GM19372 (cell line): ENCODE measurements around the gene RNASEH2B.

ENCODE experiments used
- ATAC-seq: cut with Tn5 transposase; IDR thresholded peaks from one replicate; pipeline ENCODE4 v1.9.1; 2021; ENCODE audit warnings: mild to moderate bottlenecking, low read depth, moderate library complexity; ENCODE audit not compliant: unreplicated experiment

RNASEH2B gene

DNA sequence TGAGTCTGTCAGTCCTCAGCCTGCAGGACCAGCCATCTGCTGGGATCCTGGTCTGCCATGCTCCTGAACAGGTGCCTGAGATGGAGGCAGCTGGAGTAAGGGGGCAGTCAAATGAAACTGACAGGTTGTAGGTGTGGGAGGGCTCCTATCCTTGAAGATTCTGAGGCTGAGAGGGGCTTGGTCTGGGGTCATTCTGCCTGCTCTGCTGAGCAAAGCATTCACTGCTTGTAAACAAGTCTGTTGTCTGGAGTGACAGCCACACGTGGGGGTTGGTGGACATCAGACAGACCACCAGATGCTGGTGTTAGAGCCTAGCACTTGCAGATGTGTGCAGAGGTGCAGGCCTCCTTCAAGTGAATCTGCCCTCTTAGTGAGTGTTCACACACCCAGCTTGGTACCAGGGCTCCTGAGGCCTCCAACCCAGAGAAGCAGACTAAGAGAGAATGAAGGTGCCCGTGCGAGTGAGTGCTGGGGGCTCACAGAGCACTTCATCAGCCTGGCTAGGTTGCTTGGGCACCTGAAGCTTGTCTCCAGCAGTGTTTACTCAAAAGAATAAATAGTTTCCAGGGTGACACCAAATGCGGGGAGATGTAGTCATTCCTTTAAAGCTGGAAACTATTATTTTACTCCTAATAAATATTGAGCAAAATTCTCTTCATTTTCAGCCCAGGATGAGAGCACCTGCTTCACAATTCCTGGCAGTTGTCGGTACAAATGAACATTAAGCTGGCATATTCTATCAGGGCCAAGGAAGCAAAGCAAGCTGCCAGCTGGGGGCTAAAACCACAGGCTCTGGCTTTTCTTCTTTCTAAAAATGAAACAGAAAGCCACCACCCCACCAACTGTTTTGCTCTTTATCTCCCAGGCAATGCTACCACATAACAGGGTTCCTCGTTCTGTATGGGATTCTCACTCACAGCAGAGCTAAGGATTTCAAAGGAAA lies 82.3 kb downstream of the RNASEH2B start:
- ATAC-seq: peak; percentile 76

DNA sequence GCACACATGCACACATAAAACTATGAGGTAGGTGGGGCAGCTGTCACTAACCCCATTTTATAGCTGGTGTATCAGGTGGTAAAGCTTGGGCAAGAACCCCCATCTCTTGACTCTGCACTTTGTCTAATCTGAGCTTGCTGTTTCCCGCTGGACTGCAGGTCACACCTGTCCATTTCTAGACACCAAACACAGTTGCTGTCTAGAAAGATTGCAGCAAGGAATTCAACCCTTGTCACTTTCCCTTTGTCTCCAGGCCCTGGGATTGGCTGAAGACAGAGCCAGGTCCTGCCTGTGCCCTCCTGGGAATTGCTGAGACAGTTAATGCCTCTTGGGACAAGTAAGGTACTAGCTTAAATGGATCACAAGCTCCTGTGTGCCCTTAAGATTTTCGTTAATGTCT lies 83.8 kb downstream of the RNASEH2B start:
- ATAC-seq: no peak

DNA sequence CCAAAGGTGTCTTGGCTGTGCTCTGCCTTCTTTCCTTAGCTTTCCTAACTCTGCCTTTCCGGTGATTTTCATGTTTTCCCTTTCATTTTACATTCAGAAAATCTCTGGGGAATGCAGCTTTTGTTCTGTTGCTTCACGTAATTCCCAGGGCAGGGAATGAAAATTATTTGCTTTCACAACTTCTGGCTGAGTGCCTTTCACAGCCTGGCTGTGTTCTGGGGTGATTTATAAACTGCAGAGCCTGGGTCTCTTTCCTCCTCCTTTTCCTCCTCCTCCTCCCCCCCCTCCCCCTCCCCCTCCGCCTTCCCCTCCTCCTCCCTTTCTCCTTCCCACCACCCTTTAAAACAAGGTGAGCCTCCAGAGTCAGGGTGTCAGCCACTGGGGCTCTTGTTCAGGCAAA lies 84.3 kb downstream of the RNASEH2B start:
- ATAC-seq: no peak

DNA sequence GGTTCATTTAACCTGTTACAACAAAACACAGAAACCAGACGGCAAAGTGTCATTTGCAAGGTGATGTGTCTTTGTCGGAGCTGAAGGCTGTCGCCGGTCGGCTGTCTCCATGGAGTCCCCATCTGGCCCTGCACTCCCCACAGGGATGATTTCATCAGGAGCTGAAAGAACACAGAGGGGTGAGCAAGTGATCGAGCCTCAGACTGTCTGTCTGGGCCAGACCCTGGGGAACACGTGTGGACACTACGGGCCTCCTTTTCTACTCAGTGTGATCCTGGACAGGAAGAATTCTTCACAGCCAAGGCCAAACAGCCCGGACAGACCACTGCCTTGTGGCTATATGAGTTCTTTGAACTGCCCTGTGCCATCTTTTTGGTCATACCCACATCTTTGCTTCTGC lies 85.1 kb downstream of the RNASEH2B start:
- no peak for ATAC-seq

DNA sequence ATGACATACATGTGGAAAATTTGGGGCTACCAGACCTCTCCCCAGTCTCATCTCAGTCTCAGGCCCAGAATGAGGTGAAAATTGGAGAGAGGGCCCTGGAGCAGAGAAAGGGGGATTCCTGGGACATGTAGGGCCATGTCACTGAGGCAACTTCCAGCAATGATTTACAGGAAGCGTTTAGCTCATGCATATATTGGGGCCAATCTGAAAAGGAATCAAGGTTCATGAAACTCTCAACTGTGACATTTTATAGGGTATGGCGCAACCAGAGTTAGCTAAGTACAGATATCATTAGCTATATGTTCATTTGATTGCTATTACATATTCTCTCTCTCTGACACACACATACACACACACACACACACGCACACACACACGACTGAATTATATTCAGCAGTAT lies 86.3 kb downstream of the RNASEH2B start:
- no peak for ATAC-seq

DNA sequence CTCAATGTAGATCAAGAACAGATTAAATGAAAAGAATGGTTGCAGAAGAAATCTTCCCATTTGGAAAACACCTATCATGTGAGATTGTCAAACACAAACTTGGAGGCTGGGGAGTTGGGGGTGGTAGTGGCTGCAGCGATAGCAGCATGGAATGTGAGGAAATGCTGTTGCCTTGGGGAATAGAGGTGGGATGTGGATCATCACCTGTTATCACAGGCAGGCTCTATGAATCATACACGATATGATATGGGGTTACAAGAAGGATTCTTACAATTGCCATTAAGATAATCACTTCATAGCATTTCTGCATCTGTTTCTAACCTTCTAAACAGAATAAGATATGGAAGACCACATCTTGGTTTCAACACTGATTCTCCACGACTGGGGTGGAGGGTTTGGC lies 88.7 kb downstream of the RNASEH2B start:
- ATAC-seq: no peak

DNA sequence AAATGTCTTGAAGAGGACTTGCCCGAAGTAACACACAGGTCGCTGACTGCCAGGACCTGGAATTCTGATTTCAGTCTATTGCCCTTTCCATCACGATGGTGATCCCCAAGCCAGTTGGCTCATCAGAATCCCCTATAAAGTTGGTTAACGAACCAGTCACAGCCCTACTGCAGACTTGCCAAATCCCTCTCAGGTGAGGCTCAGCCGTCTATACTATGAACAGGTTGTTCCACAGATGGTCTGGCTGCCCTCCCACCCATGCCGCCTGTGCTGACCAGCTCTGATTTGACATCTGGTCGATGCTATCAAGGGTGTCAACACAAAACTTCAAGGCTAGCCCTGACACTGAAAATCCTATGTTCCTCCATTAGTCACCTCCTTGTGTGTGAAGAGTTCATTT lies 90.0 kb downstream of the RNASEH2B start:
- no peak for ATAC-seq

DNA sequence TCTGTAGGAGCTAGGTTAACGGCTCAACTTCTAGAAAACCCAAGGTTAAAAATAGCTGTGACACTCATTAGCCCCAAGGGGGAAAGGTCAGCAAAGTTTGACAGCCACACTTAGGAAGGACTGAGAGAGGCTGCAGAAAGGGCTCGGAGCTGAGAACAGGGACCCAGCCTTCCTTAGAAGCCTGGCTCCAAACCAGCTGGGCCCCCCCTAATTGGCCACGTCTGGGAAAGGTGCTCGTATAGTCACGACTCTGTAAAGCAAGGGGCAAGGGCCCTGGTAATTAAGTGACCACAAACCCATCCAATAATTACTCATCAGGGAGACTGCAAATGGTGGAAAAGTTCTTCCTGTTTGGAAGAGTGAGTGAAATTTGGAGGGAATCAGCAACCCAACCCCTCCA lies 90.5 kb downstream of the RNASEH2B start:
- no peak for ATAC-seq

DNA sequence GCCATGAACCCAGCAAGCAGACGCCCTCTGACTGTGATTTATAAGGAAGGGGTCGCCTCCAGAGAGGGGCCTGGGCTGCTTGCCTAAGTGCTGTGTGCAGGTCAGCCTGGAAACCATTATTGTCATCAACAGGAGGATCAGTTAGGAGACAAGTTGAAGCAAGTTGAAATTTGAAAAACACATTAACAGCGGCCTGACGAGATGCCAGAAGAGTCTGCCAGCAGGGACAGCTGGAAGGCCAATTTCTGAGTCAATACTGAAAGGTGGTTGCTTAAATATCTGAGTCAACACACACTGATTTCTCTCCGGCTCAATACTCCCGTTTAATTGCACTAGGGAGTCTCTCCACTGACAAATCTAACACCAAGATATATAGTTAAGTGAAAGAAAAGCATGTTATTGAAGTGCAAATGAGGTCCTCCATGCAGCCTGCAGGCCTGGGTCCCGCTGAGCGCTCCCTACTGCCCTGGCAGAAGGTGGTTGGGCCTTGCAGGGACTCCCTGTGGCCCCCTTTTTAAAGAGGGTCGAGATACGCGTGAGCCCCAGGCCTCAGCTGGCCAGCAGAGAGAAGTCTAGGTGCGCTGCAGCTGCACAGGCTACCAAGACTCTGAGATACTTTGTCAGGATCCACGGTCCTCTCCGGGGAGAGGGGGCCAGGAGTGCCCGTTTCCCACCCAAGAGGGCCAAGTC lies 91.1 kb downstream of the RNASEH2B start:
- ATAC-seq: no peak

DNA sequence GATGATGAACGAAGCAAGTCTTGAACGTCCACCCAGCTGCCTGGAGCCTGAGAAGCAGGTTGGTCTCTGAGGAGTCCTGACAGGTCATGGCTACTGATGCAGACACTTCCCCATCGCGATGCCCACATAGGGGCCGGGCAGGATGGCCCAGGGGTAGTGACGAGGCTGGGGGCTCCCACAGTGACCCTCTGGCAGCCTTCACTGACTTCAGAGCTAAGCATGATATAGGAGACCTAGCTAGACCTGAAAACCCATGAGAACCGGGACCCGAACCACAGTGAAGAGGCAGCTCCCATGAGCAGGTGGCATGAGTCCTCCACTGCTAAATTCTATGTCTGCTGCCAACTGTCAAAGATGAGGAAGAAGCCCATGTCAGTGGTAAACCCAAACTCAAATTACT lies 91.7 kb downstream of the RNASEH2B start:
- ATAC-seq: no peak

DNA sequence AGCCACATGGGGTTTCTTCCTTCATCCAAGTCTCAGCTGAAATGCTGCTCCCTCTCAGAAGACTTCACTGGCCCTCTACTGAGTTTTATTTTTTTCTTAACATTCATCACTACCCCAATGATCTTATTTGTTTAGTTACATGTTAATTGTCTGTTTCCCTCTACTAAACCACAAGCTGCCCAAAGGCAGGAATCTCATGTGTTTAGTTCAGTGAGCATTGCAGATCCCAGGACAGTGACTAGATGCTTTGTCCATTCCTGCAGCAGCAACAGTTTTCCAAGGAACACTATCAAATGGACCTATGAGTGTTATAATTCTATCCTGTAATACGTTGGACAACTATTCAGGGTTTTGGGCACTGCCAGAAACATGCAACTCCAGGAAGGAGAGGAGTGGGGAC lies 93.1 kb downstream of the RNASEH2B start:
- no peak for ATAC-seq

DNA sequence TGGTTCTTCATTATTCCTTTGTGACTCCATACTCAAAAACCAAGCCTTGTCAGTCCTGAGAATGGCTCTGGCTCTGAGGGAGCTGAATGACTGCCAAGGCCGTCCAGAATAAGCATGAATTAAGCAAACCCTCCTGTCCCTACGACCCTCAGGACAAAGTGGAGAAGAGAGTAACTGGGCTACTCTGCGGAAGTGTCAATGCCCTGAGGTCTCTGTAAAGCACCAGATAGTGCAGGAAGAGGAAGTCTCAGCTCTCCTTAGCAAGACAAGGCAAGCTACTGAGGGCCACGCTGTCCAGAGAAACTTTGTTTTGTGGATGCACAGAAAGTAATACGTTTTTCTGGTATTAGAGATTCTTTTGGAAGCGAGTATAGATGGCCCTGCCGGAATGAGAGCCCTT lies 94.1 kb downstream of the RNASEH2B start:
- ATAC-seq: no peak

DNA sequence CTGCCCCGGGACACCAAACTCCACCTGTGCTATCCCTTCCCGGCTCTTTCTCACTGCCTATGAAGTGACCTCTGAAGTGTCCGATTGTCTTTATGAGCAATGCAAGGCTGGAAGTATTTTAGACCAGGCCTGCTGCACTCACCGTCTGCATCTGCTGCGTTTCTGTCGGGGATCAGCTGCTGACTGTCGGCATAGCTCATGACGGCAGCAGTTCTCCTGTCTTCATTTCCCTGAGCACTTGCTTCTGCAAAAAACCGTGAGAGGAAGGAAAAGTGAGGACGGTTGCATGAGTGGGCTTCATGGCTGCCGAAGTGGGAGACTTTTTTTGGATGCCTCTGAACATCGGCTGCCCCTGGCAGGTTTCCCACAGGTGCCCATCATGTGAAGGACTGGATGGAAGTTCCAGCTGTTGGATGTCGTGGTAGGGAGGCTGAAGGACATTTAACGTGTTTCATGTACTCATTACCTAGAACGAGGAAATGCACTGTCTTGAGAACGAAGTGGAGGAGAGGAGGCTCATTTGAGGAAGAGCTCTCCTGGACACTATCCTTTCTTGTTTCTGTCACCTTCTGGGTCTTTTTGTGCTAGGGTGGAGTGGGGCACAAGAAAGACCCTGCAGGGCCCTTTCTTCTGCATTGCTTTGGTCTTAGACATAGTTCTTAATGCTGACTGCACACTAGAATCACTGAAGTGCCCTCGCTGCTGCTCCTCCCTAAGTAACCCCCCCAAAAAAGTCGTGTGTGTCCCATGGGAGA lies 94.7 kb downstream of the RNASEH2B start:
- ATAC-seq: no peak

DNA sequence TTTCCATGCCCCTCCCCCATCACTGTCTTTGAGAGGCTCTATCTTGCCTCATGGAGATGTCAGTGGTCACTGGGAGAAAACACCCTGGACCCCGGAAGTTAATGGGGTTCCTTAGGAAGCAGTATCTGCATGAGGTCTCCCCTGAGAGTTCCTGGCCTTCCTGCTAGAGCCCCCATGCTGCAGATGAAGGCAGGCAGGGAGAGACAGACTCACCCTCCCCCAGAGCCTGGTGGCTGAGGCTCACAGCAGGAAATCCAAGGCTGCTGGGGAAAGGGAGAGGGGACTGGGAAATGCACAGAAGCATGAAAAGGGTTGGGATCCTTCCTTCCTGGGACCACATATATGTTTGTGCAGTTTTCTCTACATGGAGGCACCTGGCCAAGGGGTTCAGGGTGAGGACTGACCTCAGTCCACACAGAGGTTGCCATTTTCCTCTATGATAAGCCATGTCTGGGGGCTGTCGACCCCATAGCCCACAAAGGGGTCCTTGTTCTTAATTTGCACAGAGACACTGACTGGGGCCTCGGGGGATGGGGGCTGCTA lies 95.4 kb downstream of the RNASEH2B start:
- no peak for ATAC-seq

DNA sequence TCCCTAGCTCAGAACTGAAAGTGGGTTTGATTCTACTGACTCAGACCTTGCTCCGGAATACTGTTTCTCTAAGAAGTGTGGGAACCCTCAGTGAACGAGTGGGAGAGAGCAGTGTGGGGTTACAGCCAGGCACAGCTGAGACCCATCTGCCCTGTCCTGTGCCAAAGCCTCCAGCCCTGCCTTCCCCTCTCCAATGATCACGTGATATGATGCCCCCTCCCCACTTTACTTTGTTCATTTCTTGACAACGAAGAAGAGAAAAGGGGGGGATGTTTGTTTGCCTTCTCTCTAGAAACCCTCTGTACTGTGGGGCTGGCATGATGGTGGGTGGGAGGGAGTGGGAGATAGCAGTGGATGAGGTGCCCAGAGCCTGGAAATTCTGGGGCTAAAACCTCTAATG lies 96.0 kb downstream of the RNASEH2B start:
- ATAC-seq: no peak
